VCaP (cell line): ENCODE data around the gene SERF2.
"Not testable (repeated sequence)": the region's sequence is repeated elsewhere in the genome, so short reads cannot be mapped to it uniquely, and the experiment has no call there.

Experiments used
- H3K27ac ChIP-seq: fragments of 450-650 bp; 2 replicates; pipeline ENCODE4 v1.5.1; 2017
- CTCF ChIP-seq: fragments of 450-650 bp; conservative IDR thresholded peaks from 2 replicates; pipeline ENCODE4 v1.5.1; 2017; ENCODE audit warnings: mild to moderate bottlenecking, moderate library complexity

SERF2 gene

GRCh38 chr15:43808960-43809678 is 17.0 kb downstream of the SERF2 start:
- TF ChIP-seq CTCF, result no peak
- peak overlapping the region; percentile 88 for H3K27ac ChIP-seq

DNA sequence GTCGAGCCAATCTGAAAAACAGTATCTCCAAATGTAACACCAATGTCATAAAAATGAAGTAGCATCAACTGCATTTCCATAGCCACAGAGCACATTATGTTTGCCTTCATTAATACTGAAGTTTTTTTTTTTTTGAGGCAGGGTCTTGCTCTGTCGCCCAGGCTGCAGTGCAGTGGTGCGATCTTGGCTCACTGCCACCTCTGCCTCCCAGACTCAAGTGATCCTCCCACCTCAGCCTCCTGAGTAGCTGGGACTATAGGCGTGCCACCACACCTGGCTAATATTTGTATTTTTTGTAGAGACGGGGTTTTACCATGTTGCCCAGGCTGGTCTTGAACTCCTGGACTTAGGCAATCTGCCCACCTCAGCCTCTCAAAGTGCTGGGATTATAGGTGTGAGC is 22.9 kb downstream of the SERF2 start:
- H3K27ac ChIP-seq, result not testable (repeated sequence)

- no peak overlapping the region for H3K27ac ChIP-seq
- TF ChIP-seq CTCF, result no peak
These were observed 29.4 kb downstream of the SERF2 start for GRCh38 chr15:43821505-43821904.

DNA sequence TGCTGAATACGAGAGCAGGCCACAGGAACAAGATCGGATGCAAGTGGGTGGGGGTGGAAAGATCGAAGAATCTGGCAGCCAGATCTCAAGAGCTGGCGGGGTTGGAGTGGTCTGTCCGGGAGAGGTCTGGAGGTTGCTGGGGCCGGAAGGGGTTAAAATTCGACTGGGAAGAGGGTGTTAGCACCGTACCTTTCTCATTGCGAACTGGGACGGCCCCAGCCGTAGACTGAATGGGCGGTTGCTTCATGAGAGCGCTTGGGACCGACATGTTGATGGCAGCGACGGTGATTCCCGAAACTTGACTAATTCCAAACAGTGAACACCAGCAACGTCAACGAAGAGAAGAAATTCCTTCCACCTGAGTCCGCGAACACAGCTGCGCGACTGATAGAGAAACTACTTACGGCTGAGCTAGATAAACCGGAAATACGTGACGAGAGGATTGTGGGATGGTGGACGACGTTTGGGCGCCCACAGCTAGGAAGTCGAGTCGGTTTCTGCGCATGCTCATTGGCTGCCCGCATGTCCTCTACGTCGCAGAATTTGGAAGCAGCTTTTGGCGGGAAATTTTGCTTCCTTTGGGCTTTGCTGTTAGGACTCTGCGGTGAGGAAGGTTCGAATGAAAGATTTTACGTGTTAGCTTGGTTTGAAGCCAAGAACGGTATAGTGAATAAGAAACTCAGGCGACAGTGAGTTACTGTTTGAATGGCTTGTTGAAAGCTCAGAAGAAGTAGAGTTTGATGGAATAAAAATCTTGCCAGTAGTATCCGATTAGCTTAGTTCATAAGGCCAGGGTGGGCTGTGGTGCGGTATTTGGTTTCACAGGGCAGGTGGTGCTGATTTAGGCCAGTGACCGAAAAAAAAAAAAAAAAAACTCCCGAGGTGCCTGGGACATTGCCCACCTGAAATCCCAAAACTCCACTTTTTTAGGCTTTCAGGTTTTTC is 32.5 kb downstream of the SERF2 start, which contains the start of gene MFAP1:
Gene MFAP1, minus strand, starts transcription at position 389 of the 945 bp plus-strand sequence. Its CDS starts 121 bp downstream, at position 268.
- no peak for TF ChIP-seq CTCF

GRCh38 chr15:43825305-43825704 is 33.2 kb downstream of the SERF2 start:
- peak overlapping the region; percentile 85; the same call in 1 of the 2 replicates for H3K27ac ChIP-seq

More for the DNA sequence above, 32.5 kb downstream of the SERF2 start, which contains the start of gene MFAP1:
- peak within 1 kb of the TSS; percentile 85 for H3K27ac ChIP-seq

DNA sequence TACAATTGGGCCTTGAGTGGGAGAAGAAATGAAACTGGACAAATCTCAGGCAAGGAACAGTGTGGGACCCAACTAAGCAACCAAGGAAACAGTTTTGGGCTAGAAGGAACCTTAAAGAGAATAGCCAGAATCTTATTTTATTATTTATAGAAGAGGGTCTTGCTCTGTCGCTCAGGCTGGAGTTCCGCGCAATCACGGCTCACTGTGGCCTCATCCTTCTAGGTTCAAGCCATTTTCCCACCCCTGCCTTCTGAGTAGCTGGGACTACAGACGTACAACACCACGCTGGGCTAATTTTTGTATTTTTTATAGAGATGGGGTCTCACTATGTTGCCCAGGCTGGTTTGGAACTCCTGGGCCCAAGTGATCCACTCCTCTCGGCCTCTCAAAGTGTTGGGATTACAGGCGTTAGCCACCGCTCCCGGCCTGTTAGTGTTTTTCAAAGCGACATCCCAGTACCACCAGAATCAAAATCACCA is 33.9 kb downstream of the SERF2 start:
- no peak for TF ChIP-seq CTCF
- peak overlapping the region; percentile 72 for H3K27ac ChIP-seq

GRCh38 chr15:43826508-43827341 is 34.6 kb downstream of the SERF2 start, which contains the start of gene WDR76:
Gene WDR76 (plus strand): TSS chr15:43827002. CDS start chr15:43827033, 31 bp downstream.
- no peak for TF ChIP-seq CTCF
- H3K27ac ChIP-seq, result peak within 1 kb of the TSS; percentile 72
